CD14-positive monocyte (primary cell): ENCODE measurements around the gene NDUFB11. TPM values are rescaled to one million over a fixed set of nuclear protein-coding genes. Genes with fewer than 3 reads are reported as not detected.

ENCODE experiments used
- DNase-seq, 3 donors: peaks; one replicate each; pipeline ENCODE4 v3.0.0-alpha.2; 2011 to 2022
- H2AFZ ChIP-seq: 2 replicates; pipeline ENCODE4 v1.6.0; 2012; ENCODE audit warnings: mild to moderate bottlenecking, low read depth, low read length, inconsistent platforms; ENCODE audit not compliant: insufficient read depth, poor library complexity, severe bottlenecking
- H3K27ac ChIP-seq, 2 donors: 1 replicate in 1 of 2; 2 replicates in 1 of 2; pipeline ENCODE4 v1.5.1; 2012 to 2013; ENCODE audit warnings: low read length in 2 of 2, control low read depth in 1 of 2, inconsistent platforms in 1 of 2, low read depth in 1 of 2, mild to moderate bottlenecking in 1 of 2
- H3K27me3 ChIP-seq, 2 donors: one replicate each; pipeline versions ENCODE4 v1.6.0 to v1.6.1; 2011 to 2013; ENCODE audit warnings: low read length in 2 of 2; ENCODE audit not compliant: control insufficient read depth in 2 of 2, insufficient read depth in 2 of 2
- H3K36me3 ChIP-seq, 2 donors: replicated peaks in 1 of 2; 1 replicate in 1 of 2; 2 replicates in 1 of 2; pipeline versions ENCODE4 v1.5.1 to v1.6.1; 2012 to 2013; ENCODE audit warnings: low read length in 2 of 2, control low read depth in 1 of 2, inconsistent platforms in 1 of 2, mild to moderate bottlenecking in 1 of 2; ENCODE audit not compliant: insufficient read depth in 2 of 2, control insufficient read depth in 1 of 2
- H3K4me1 ChIP-seq, 2 donors: 1 replicate in 1 of 2; 2 replicates in 1 of 2; pipeline versions ENCODE4 v1.5.1 to v1.6.1; 2012 to 2013; ENCODE audit warnings: low read length in 2 of 2, control low read depth in 1 of 2, inconsistent platforms in 1 of 2, mild to moderate bottlenecking in 1 of 2, moderate library complexity in 1 of 2; ENCODE audit not compliant: insufficient read depth in 2 of 2, control insufficient read depth in 1 of 2
- H3K4me2 ChIP-seq: replicated peaks from 2 replicates; pipeline ENCODE3; 2012; ENCODE audit warnings: low read length, moderate library complexity, mild to moderate bottlenecking; ENCODE audit not compliant: poor library complexity, severe bottlenecking; ENCODE audit errors: extremely low read depth
- H3K4me3 ChIP-seq, 3 experiments: fragments of 200-600 bp in 1 of 3; sonication (generic) in 1 of 3; replicated peaks in 1 of 3; 1 replicate in 2 of 3; 2 replicates in 1 of 3; pipeline ENCODE4 v1.5.1; 2011 to 2013; ENCODE audit warnings: low read length in 3 of 3, mild to moderate bottlenecking in 3 of 3, control low read depth in 2 of 3, low read depth in 2 of 3, inconsistent platforms in 1 of 3, moderate library complexity in 1 of 3
- H3K79me2 ChIP-seq: 2 replicates; pipeline ENCODE4 v1.6.0; 2012; ENCODE audit warnings: mild to moderate bottlenecking, control low read depth, inconsistent platforms, low read length, moderate library complexity; ENCODE audit not compliant: insufficient read depth
- H3K9ac ChIP-seq: 2 replicates; pipeline ENCODE4 v1.6.0; 2017; ENCODE audit warnings: low read length, mild to moderate bottlenecking; ENCODE audit not compliant: insufficient read depth, poor library complexity, severe bottlenecking
- H3K9me3 ChIP-seq, 2 donors: replicated peaks in 1 of 2; 1 replicate in 1 of 2; 2 replicates in 1 of 2; pipeline versions ENCODE4 v1.5.1 to v1.6.1; 2012 to 2013; ENCODE audit warnings: low read length in 2 of 2, control low read depth in 1 of 2; ENCODE audit not compliant: control insufficient read depth in 1 of 2, insufficient read depth in 1 of 2
- H4K20me1 ChIP-seq: 2 replicates; pipeline ENCODE4 v1.6.0; 2012; ENCODE audit warnings: mild to moderate bottlenecking, low read length, control low read depth, moderate library complexity; ENCODE audit not compliant: insufficient read depth
- H3K27ac Mint-ChIP-seq, 7 donors: one replicate each; pipeline ENCODE4 v1.8.0; 2020; ENCODE audit warnings: mild to moderate bottlenecking in 7 of 7, mixed read lengths in 7 of 7, moderate library complexity in 6 of 7, inconsistent platforms in 2 of 7
- H3K27me3 Mint-ChIP-seq, 3 donors: one replicate each; pipeline ENCODE4 v1.8.0; 2021 to 2022; ENCODE audit warnings: low read depth in 3 of 3, mild to moderate bottlenecking in 3 of 3, mixed read lengths in 3 of 3, moderate library complexity in 3 of 3, inconsistent platforms in 1 of 3
- H3K36me3 Mint-ChIP-seq, 2 donors: one replicate each; pipeline ENCODE4 v1.8.0; 2020; ENCODE audit warnings: mixed read lengths in 2 of 2, inconsistent platforms in 1 of 2, mild to moderate bottlenecking in 1 of 2
- H3K4me1 Mint-ChIP-seq: one replicate; pipeline ENCODE4 v1.8.0; 2020; ENCODE audit warnings: mild to moderate bottlenecking, mixed read lengths
- H3K4me3 Mint-ChIP-seq, 2 donors: one replicate each; pipeline ENCODE4 v1.8.0; 2020; ENCODE audit warnings: mild to moderate bottlenecking in 2 of 2, mixed read lengths in 2 of 2, moderate library complexity in 1 of 2
- H3K9me3 Mint-ChIP-seq, 7 donors: one replicate each; pipeline ENCODE4 v1.8.0; 2020 to 2022; ENCODE audit warnings: mixed read lengths in 7 of 7, mild to moderate bottlenecking in 6 of 7, moderate library complexity in 6 of 7, inconsistent platforms in 2 of 7
- CTCF ChIP-seq: fragments of 200-600 bp; IDR thresholded peaks from one replicate; pipeline ENCODE4 v1.8.0; 2022; ENCODE audit warnings: antibody characterized with exemption, mild to moderate bottlenecking
- WGBS: methylation state at CpG from one replicate; pipeline ENCODE4 v1.1.5; 2013; ENCODE audit warnings: missing lambda C conversion rate; ENCODE audit not compliant: insufficient coverage; 5-methylcytosine and 5-hydroxymethylcytosine counted together
- intact Hi-C, 2 donors: fragments of 100-400 bp; cut with micrococcal nuclease; formaldehyde crosslinking; loops; one replicate each; pipeline versions ENCODE4 v1.15.0 to v1.15.1; 2023
- polyA plus RNA-seq, 3 donors: library from polyadenylated mRNA; depleted of rRNA in 1 of 3; unstranded in 2 of 3; stranded (reverse) in 1 of 3; fragments of 300-500 nt in 2 of 3; fragments of >200 nt in 1 of 3; fragmentation: Illumina TruSeq in 2 of 3; gene quantifications; 1 replicate in 2 of 3; 2 replicates in 1 of 3; pipeline ENCODE4 v1.2.3, GENCODE V29; 2012 to 2021

NDUFB11 gene
- polyA plus RNA-seq, 3 donors, result 35.2 to 139 (median 104) TPM

GRCh38 chrX:47097018-47097417 lies 47.5 kb downstream of the NDUFB11 start:
- H3K9ac ChIP-seq, result no peak overlapping the region
- WGBS, result no CpG with 5 or more reads among the region's 4 CpGs
- intact Hi-C loops, result no loop called here
- H3K27me3 ChIP-seq, result peaks cover 0 to under 1% of the 10 kb centered on the region in 2 donors
- no peaks in the 10 kb centered on the region for H3K9me3 ChIP-seq
- DNase-seq, result no peak
- Mint-ChIP-seq H3K27me3 (peaks cover 0 to 25% (median 0%) of the 10 kb centered on the region in 3 donors), H3K9me3 (peaks cover 0 to 5% (median 0%) of the 10 kb centered on the region in 7 donors), H3K36me3 (no peaks in the 10 kb centered on the region), H3K27ac (no peak overlapping the region), H3K4me1 (no peaks in the 10 kb centered on the region), H3K4me3 (no peak overlapping the region)
- TF ChIP-seq CTCF, result no peak
- H2AFZ ChIP-seq, result no peak overlapping the region
- no peak overlapping the region for H3K27ac ChIP-seq
- H3K36me3 ChIP-seq, result no peaks in the 10 kb centered on the region
- no peak overlapping the region for H3K4me3 ChIP-seq
- H4K20me1 ChIP-seq, result no peaks in the 10 kb centered on the region
- no peaks in the 10 kb centered on the region for H3K79me2 ChIP-seq
- no peak overlapping the region for H3K4me2 ChIP-seq
- H3K4me1 ChIP-seq, result no peaks in the 10 kb centered on the region

- no CpG with 5 or more reads among the region's 11 CpGs for WGBS
- intact Hi-C loops, result no loop called here
- TF ChIP-seq CTCF, result no peak
These were observed 50.6 kb downstream of the NDUFB11 start for GRCh38 chrX:47093860-47094259.

More at GRCh38 chrX:47093860-47094259, 50.6 kb downstream of the NDUFB11 start:
- H3K27ac ChIP-seq, result no peak overlapping the region
- no peak overlapping the region for H2AFZ ChIP-seq
- peaks cover 0 to 2% of the 10 kb centered on the region in 2 donors for H3K27me3 ChIP-seq
- Mint-ChIP-seq H3K36me3 (no peaks in the 10 kb centered on the region), H3K4me1 (peaks cover 2% of the 10 kb centered on the region), H3K27ac (no peak overlapping the region), H3K27me3 (peaks cover 0 to 26% (median 0%) of the 10 kb centered on the region in 3 donors), H3K9me3 (peaks cover 0 to 3% (median 0%) of the 10 kb centered on the region in 7 donors), H3K4me3 (no peak overlapping the region)
- H3K36me3 ChIP-seq, result no peaks in the 10 kb centered on the region
- DNase-seq, result no peak
- no peaks in the 10 kb centered on the region for H3K9me3 ChIP-seq
- H3K4me3 ChIP-seq, result no peak overlapping the region
- H3K4me2 ChIP-seq, result no peak overlapping the region
- H3K4me1 ChIP-seq, result no peaks in the 10 kb centered on the region
- H4K20me1 ChIP-seq, result no peaks in the 10 kb centered on the region
- no peaks in the 10 kb centered on the region for H3K79me2 ChIP-seq
- H3K9ac ChIP-seq, result no peak overlapping the region
